GM21737 (cell line): Measurements from ENCODE around the gene VWF.

Experiments
- ATAC-seq: cut with Tn5 transposase; IDR thresholded peaks from one replicate; pipeline ENCODE4 v1.9.1; 2021; ENCODE audit warnings: mild to moderate bottlenecking, moderate library complexity; ENCODE audit not compliant: unreplicated experiment

VWF gene

DNA sequence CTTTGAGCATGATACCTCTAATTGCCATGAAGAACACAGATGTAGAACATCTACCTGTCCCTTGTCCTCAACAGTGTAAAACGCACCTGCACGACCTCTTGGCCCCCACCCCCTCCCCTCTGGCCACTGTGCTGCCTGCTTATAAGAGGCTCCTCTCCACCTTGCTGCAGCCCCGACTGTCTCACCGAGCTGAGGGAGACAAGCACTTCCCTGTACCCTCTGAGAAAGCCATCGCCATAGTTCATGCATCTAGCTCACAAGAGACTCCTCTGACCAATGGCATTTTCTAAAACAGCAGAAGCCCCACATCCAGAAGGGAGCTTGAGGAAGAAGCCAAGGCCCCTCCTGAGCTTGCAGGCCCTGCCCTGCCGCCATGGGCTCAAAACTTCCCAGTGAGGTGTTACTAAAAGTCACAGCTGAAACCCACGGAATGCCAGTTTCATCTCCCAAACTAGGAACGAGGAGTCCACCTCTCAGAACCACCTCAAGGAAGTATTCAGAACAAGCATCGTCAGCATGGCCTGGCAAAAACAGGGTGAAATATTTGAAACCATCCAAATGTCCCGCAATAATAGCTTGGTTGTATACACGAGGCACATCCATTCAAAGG lies 157.9 kb downstream of the VWF start:
- no peak for ATAC-seq

DNA sequence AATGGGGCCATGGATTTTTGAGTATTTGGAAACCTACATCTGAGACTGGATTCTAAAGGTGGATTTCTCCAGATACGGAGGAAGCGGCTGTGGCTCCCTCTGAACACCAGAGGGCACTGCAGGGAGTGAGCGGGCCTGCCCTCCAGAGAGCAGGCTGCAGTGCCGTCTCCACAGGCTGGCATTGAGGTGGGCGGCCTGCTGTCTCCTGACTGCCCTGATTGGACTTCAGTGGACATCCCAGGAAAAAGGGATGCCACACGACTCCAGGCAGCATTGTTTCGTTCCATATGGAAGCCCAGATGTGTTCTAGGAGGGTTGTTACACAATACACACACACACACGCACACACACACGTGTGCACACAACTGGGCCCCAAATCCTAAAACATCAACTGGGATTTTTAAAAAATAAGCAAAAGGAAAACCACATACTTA lies 158.5 kb downstream of the VWF start:
- ATAC-seq = no peak

- no peak for ATAC-seq
These were observed 159.3 kb downstream of the VWF start for GRCh38 chr12:5964913-5965900.

GRCh38 chr12:5963515-5963914 lies 161.0 kb downstream of the VWF start:
- no peak for ATAC-seq

GRCh38 chr12:5960783-5961182 lies 163.7 kb downstream of the VWF start:
- ATAC-seq = no peak

DNA sequence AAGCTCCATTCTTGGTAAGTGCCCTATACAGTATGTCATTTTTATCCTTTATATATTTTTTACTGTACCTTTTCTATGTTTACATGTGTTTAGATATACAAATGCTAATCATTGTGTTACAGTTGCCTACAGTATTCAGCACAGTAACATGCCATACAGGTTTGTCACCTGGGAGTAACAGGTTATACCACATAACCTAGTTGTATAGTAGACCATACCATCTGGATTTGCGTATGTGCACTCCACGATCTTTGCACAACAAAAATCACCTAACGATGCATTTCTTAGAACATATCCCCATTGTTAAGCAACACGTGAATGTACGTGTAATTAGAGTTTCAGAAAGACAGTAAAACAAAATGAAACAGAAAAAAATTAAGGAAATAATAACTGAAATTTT lies 167.5 kb downstream of the VWF start:
- no peak for ATAC-seq

GRCh38 chr12:5954661-5955060 lies 169.8 kb downstream of the VWF start:
- no peak for ATAC-seq

DNA sequence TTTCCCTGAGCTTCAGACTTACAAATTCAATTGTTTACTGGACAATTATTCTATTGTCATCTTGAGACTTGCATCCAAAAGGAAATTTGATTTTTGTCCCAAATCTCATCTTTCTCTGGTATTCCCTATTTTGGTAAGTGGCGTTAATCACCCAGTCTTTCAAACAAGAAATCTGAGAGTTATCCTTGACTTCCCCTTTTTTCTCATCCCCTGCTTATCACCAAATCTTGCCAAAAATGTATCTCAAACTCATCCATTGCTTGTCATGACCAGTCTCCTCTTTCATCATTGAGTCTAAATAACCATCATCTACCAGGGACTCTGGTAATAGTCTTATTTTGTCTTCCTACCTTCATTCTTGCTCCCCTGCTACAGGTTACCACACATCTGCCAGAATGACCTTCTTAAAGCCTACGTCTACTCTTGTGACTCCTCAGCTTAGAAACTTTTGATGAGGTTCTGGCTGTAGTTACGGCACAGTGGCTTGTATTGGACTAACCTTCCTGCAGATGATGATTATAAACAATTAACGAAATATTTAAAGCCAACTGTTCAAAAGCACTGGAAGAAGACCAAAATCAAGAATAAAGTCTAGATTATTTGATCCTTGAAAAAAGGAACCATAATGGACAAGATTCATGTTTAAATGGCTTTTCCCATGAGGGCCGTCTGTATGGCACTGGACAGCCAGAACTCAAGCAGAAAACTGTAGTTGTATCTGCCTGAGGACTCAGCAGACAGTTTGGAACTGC lies 170.5 kb downstream of the VWF start:
- ATAC-seq = no peak

- no peak for ATAC-seq
These were observed 172.4 kb downstream of the VWF start for GRCh38 chr12:5952031-5952430.

DNA sequence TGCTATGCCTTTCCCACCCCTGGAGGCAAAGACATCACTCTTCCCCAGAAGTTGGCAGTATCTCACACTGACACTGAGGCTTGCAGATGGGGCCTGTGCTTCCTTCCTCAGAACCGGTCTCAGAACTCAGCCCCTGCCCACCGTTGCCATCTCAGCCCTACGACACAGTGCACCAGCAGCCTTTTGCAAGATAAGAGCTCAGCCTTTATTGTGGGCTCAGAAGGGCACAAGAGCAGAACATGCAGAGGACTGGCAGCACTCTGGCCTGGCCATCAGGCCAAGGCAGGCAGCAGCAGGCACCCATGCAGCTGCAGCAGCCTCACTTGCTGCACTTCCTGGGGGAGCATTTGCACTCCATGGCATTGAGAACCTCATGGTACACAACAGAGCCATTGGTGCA lies 175.8 kb downstream of the VWF start:
- no peak for ATAC-seq

DNA sequence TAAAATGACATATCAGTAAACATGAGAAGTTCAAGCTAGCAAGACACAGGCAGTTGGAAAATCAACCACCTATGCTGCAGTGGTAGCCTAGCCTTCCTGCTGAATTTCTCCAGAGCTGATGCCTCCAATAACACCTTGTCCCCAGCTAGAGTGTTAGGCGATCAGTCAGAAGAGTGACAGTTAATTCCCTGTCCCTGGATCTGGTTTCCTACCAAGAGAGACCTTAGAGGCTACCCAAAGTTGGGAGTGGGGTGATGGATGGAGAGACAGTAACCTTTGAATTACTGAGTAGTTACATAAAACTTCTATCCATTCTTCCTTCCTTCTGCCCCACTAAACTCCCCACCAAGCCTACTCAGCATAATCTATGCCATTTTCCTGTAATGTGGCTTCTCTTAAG lies 177.5 kb downstream of the VWF start:
- no peak for ATAC-seq

GRCh38 chr12:5946388-5946787 lies 178.1 kb downstream of the VWF start:
- no peak for ATAC-seq

GRCh38 chr12:5945071-5946008 lies 179.1 kb downstream of the VWF start, which contains the start of gene ANO2:
TSS of gene ANO2 (minus strand) at chr12:5945259. CDS start at chr12:5945217, 42 bp downstream.
- ATAC-seq = no peak

DNA sequence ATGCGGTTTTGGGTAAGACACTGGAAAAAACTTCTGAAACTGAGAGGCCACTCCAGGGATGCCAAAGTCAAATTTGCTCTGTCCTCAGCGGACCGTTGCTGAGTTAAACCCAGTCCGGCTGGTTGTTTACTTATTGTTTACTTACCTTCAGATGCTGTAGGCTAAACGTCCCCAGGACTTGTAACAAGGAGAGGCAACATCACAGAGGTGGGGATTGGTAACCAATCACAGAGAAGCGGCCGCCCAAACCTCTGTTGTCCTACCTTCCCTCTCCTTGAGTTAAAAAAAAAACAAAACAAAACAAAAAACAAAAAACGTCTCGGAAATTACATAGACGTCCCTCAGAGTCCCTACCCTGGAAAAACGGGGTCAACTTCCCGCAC lies 179.8 kb downstream of the VWF start:
- no peak for ATAC-seq

- no peak for ATAC-seq
These were observed 180.4 kb downstream of the VWF start for GRCh38 chr12:5944053-5944452.

GRCh38 chr12:5941907-5942306 lies 182.6 kb downstream of the VWF start:
- ATAC-seq = no peak

DNA sequence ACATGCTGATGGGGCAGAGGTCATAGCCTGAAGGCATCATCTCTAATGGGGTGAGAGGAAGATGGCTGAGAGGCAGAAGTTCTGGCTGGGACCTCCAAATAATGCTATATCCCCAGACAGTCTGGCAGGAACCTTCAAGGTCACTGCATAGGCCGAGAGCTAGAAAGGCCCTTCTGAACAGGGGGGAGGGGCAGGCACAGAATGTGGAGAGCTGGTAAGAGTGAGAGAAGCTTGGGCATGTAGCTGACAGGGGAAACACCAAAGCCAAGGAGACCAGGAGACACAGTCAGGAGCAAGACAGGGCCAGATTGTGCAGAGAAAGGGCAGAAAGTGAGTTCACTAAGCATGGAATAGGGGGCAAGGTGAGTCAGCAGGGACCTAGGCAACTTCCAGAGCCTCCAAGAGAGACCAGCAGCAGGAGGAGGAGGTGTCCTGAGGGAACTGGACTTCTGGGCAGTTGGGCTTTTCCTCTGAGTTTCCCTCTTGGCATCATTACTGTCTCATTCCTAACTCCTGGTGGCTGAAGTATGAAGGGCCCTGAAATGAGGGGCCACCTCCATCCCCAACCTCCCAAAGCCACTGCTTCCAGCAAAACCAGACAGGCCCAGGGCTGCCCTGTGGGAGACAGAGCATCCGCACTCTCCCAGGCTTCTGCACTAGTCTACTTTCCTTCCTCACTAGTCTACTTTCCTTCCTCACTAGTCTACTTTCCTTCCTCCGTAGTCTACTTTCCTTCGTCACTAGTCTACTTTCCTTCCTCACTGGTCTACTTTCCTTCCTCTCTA lies 196.5 kb downstream of the VWF start:
- no peak for ATAC-seq

- no peak for ATAC-seq
These were observed 198.8 kb downstream of the VWF start for GRCh38 chr12:5925646-5926045.

DNA sequence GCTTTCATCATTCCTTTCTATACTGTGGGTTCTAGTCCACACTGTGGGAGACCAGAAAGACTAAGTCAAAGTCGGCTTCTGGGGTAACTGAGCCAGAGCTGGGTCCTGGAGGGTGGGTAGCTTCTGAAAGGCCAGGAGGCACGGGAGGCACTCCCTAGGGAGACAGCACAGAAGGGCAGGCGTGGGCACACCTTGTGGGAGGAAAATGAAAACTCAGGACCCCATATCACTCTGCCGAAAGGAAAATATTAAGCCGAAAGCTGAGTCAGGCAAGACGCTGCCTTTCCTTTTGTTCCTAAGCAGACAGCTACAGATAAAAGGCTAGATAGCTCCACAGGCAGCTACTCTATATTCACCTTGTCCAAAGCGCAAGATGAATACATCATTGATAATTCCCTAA lies 200.1 kb downstream of the VWF start:
- ATAC-seq = no peak

GRCh38 chr12:5923751-5924150 lies 200.7 kb downstream of the VWF start:
- no peak for ATAC-seq
